ENCODE measurements around the gene MRPL47. TPM values are rescaled to one million over a fixed set of nuclear protein-coding genes. Genes with fewer than 3 reads are reported as not detected.
"Not testable (repeated sequence)": the region's sequence is repeated elsewhere in the genome, so short reads cannot be mapped to it uniquely, and the experiment has no call there.

MRPL47 gene
- total RNA-seq, 2 donors from 2014 or later: 22.1 to 28.0 TPM

DNA sequence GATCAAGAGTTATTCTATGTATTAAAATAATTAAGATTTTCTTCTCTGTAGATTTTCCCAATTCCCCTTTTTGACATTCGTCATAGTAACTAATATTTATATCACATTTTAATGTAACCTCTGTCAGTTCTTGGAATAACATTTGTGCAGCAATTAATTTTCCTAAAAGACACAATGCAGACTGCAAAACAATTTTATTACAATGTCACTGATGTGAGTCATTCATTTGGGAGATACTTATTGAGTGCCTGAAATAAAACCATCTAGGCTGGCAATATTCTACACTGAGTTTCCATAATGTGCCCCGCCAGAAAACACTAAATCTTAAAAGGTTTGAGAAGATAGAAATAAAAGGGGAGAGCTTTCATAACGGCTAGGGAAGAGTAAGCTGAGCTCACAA, 41.7 kb upstream of the MRPL47 start:
- no peaks in the 10 kb centered on the region for H3K36me3 ChIP-seq
- ATAC-seq (ENCODE audit: insufficient number of reproducible peaks, low FRiP score, low read depth) (no peak), DNase-seq (ENCODE audit: low spot score) (no peak)
- TF ChIP-seq CTCF (IDR thresholded peaks at IDR 0.05): no peak
- no peak overlapping the region for H3K27ac ChIP-seq
- H3K9me3 ChIP-seq: no peaks in the 10 kb centered on the region
- no peaks in the 10 kb centered on the region for H3K27me3 ChIP-seq (replicated peaks; ENCODE audit: insufficient read depth)
- no peaks in the 10 kb centered on the region for H3K4me1 ChIP-seq (ENCODE audit: control insufficient read depth in 1 of 2, low read depth in 2 of 2)
- H3K4me3 ChIP-seq: no peak overlapping the region

DNA sequence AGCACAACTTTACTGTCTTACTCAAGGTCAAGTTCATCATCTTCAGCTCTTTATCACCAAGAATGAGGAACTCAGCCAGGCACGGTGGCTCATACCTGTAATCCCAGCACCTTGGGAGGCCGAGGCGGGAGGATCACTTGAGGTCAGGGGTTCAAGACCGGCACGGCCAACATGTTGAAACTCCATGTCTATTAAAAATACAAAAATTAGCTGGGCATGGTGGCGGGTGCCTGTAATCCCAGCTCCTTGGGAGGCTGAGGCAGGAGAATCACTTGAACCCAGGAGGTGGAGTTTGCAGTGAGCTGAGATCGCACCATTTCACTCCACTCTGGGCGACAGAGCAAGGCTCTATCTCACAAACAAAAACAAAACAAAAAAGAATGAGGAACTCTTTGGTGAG, 39.4 kb upstream of the MRPL47 start:
- not testable (repeated sequence) for ATAC-seq (ENCODE audit: insufficient number of reproducible peaks, low FRiP score, low read depth); H3K4me1 ChIP-seq (ENCODE audit: control insufficient read depth in 1 of 2, low read depth in 2 of 2); H3K27me3 ChIP-seq (replicated peaks; ENCODE audit: insufficient read depth); DNase-seq (ENCODE audit: low spot score); H3K4me3 ChIP-seq; H3K27ac ChIP-seq; H3K36me3 ChIP-seq; H3K9me3 ChIP-seq

- no peaks in the 10 kb centered on the region for H3K9me3 ChIP-seq
- no peaks in the 10 kb centered on the region for H3K27me3 ChIP-seq (replicated peaks; ENCODE audit: insufficient read depth)
- no peak overlapping the region for H3K27ac ChIP-seq
- no peak for DNase-seq (ENCODE audit: low spot score)
- H3K4me3 ChIP-seq: no peak overlapping the region
- no peak for ATAC-seq (ENCODE audit: insufficient number of reproducible peaks, low FRiP score, low read depth)
- H3K36me3 ChIP-seq: no peaks in the 10 kb centered on the region
- no peak for TF ChIP-seq CTCF (IDR thresholded peaks at IDR 0.05)
- no peaks in the 10 kb centered on the region for H3K4me1 ChIP-seq (ENCODE audit: control insufficient read depth in 1 of 2, low read depth in 2 of 2)
Measured at GRCh38 chr3:179642871-179643270, 38.4 kb upstream of the MRPL47 start.

DNA sequence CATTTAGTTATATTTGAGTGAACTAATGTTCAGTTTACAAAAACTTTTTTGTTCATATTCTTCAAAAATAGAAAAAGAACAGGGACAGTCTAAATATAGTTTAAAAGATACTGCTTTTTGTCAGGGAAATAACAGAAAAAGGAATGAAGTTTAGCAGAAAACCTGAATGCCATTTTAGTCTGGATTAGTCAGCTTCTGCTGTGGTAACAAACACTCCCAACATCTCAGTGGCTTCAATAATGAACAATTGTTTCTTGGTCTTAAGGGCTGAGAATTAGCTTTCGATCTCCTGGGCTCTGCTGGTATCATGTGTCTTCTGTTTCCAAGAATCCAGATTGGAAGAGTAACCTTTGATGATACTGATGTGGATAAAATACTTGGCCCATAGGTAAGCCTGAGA, 36.0 kb upstream of the MRPL47 start:
- no peak for TF ChIP-seq CTCF (IDR thresholded peaks at IDR 0.05)

GRCh38 chr3:179630753-179631451, 26.5 kb upstream of the MRPL47 start:
- ATAC-seq (ENCODE audit: insufficient number of reproducible peaks, low FRiP score, low read depth) (no peak), DNase-seq (ENCODE audit: low spot score) (no peak)
- Histone ChIP-seq H3K27me3 (replicated peaks; ENCODE audit: insufficient read depth) (no peaks in the 10 kb centered on the region), H3K9me3 (no peaks in the 10 kb centered on the region), H3K4me1 (ENCODE audit: control insufficient read depth in 1 of 2, low read depth in 2 of 2) (no peaks in the 10 kb centered on the region), H3K36me3 (no peaks in the 10 kb centered on the region), H3K27ac (no peak overlapping the region), H3K4me3 (no peak overlapping the region)
- no peak for TF ChIP-seq CTCF (IDR thresholded peaks at IDR 0.05)

More for the DNA sequence above, 36.0 kb upstream of the MRPL47 start:
- Histone ChIP-seq H3K9me3 (no peaks in the 10 kb centered on the region), H3K4me1 (ENCODE audit: control insufficient read depth in 1 of 2, low read depth in 2 of 2) (no peaks in the 10 kb centered on the region), H3K4me3 (no peak overlapping the region), H3K27me3 (replicated peaks; ENCODE audit: insufficient read depth) (no peaks in the 10 kb centered on the region), H3K27ac (no peak overlapping the region), H3K36me3 (no peaks in the 10 kb centered on the region)
- no peak for DNase-seq (ENCODE audit: low spot score)
- no peak for ATAC-seq (ENCODE audit: insufficient number of reproducible peaks, low FRiP score, low read depth)

DNA sequence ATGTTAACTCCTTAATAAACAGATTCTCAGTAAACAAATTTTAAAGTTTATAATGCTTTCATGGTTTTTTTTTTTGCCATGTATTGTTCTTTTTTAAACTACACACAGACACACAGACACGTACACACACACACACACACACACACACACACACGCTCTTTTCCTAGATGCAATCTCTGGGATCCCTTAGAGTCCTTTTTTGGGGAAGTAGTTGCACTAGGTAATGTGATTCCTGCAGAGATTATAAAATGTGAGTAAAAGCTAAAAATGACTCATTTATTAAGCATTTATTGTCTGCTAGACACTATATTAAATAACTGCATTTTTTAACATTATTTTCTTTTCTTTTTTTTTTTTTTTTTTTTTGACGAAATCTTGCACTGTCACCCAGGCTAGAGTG, 20.0 kb upstream of the MRPL47 start:
- no peak for DNase-seq (ENCODE audit: low spot score)
- Histone ChIP-seq H3K36me3 (peaks cover 19% of the 10 kb centered on the region), H3K4me1 (ENCODE audit: control insufficient read depth in 1 of 2, low read depth in 2 of 2) (no peaks in the 10 kb centered on the region), H3K27ac (no peak overlapping the region), H3K27me3 (replicated peaks; ENCODE audit: insufficient read depth) (no peaks in the 10 kb centered on the region), H3K9me3 (no peaks in the 10 kb centered on the region), H3K4me3 (no peak overlapping the region)
- no peak for TF ChIP-seq CTCF (IDR thresholded peaks at IDR 0.05)
- ATAC-seq (ENCODE audit: insufficient number of reproducible peaks, low FRiP score, low read depth): no peak
